Measurements from ENCODE around the gene KLHDC8A.
"Not testable (repeated sequence)": the region's sequence is repeated elsewhere in the genome, so short reads cannot be mapped to it uniquely, and the experiment has no call there.

KLHDC8A gene, protein sequence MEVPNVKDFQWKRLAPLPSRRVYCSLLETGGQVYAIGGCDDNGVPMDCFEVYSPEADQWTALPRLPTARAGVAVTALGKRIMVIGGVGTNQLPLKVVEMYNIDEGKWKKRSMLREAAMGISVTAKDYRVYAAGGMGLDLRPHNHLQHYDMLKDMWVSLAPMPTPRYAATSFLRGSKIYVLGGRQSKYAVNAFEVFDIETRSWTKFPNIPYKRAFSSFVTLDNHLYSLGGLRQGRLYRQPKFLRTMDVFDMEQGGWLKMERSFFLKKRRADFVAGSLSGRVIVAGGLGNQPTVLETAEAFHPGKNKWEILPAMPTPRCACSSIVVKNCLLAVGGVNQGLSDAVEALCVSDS
- 0 reads per million in 4 experiments for total RNA-seq

DNA sequence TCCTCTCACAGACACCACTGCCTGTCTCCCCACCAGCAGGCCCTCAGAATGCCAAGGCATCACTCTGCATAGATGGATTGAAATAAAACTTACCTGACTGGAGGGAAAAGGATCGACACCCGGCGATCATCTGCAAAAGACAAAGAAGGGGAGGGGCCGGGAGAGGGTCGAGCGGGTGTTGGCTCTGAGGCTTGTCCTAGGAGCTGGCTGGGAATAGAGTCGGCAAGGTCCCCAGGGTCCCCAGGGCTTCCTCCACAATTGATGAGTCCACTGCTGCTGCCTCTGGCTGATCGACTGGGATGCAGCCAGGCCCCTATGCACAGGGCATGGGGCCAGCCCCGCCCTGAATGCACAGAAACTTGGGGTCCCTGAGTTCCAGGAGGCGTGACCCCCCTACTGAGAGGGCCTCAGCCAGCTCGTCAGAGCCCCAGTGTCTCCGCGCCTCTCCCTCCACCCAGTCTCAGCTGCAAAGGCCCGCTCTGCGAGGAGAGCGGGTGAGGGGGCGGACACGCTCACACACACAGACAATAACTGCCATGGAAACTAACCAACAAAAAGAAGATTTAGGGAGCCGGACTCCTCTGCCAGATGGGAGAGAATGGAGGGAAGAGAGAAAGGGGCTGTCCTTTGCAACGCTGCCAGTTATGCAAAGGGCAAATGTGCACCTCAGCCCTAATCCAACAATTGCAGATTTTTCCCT is at the start of gene KLHDC8A:
TSS of gene KLHDC8A (minus strand) at position 483 of the 700 bp plus-strand sequence. CDS start 13,318 bp downstream, outside the sequence.
- DNase-seq: no peak

DNA sequence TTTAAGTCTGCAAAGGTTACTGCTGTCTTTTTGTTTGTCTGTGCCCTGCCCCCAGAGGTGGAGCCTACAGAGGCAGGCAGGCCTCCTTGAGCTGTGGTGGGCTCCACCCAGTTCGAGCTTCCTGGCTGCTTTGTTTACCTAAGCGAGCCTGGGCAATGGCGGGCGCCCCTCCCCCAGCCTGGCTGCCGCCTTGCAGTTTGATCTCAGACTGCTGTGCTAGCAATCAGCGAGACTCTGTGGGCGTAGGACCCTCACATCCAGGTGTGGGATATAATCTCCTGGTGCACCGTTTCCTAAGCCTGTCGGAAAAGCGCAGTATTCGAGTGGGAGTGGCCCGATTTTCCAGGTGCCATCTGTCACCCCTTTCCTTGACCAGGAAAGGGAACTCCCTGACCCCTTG is 49.5 kb upstream of the KLHDC8A start:
- DNase-seq: not testable (repeated sequence)

GRCh38 chr1:205404484-205404883 is 47.8 kb upstream of the KLHDC8A start:
- DNase-seq: not testable (repeated sequence)

DNA sequence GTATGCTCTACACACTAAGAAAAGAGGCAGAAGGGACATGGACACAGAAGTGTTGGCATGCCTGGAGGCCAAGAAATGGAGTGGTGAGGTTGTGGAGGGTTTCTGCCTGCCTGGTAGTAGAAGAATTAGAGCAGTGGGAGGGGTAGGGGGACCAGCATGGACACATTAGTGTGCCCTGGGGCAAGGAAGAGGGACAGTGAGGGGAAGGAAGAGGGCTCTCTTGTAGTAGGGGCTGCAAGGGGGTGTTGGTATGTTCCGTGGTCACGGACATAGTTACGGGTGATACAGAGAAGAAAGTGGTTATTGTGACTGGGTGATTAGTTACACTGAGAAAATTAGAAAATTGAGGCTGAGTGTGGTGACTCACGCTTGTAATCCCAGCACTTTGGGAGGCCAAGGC is 41.9 kb upstream of the KLHDC8A start:
- DNase-seq: no peak

DNA sequence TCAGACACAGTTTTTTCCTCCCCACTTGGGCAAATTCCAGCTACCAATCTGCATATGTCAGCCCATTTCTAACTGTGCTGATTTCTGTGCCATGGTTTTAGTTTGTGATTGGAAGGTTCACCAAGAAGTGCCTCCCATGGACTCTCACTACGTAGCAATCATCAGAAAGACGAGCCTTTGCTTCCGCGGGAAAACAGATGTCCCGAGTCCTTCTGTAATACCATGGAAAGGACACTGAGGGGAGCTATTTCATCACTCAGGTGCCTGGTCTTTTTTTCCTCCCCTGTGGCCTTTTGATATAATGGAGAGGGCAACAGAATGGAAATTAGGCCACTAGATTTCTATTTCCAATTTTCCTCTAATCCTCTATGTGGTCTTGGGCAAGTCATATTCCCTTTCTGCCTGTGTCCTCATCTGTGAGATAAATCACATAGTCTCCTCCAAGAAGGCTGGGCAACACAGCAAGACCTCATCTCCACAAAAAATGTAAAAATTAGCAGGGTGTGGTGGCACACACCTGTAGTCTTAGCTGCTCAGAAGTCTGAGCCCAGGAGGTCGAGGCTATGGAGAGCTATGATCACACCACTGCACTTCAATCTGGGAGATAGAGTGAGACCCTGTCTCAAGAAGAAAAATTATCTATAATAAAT is 40.4 kb upstream of the KLHDC8A start:
- no peak for DNase-seq

DNA sequence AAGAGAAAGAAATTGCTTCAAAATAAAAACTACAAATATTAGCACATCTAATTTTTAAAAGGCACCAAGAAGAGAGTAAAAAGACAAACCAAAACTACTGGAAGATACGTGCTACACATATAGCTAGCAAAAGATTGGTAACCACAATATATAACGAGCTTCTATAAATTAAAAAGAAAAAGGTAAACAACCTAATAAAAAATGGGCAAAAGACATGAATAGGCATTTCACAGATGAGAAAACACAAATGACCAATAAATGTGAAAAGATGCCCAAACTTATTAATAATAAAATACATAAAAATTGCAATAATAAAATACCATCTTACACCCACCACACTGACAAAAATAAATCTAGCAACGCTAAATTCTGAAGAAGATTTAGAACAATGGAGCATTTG is 38.9 kb upstream of the KLHDC8A start:
- no peak for DNase-seq

GRCh38 chr1:205392650-205393049 is 35.9 kb upstream of the KLHDC8A start:
- DNase-seq: no peak

- DNase-seq: no peak
These were observed 34.7 kb upstream of the KLHDC8A start for GRCh38 chr1:205391386-205391785.

GRCh38 chr1:205387845-205388244 is 31.1 kb upstream of the KLHDC8A start:
- DNase-seq: no peak

- not testable (repeated sequence) for DNase-seq
These were observed 26.3 kb upstream of the KLHDC8A start for GRCh38 chr1:205382990-205383389.

- no peak for DNase-seq
These were observed 25.8 kb upstream of the KLHDC8A start for GRCh38 chr1:205382561-205382960.

DNA sequence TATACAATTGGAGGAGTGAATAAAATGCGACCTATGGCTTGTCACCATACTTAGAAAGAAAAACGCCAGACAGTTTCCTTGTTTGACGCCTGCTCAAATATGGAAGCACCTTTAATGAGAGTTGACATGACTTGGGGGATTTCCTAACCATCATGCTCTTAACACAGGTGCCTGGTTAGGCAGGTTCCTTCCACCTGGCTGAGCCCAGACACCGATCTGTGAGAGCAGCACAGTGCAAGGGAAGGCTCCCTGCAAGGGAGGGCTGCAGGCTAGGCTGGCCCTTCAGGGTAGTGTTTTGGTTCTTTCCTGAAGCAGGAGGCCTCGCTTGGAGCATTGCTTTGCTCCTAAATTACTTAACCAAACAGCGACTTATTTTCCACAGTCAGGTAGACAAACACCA is 24.6 kb upstream of the KLHDC8A start:
- no peak for DNase-seq

- DNase-seq: no peak
These were observed 24.2 kb upstream of the KLHDC8A start for GRCh38 chr1:205380882-205381281.

GRCh38 chr1:205379056-205379455 is 22.3 kb upstream of the KLHDC8A start:
- DNase-seq: no peak

GRCh38 chr1:205377355-205377754 is 20.6 kb upstream of the KLHDC8A start:
- no peak for DNase-seq

- no peak for DNase-seq
These were observed 20.0 kb upstream of the KLHDC8A start for GRCh38 chr1:205376739-205377138.

DNA sequence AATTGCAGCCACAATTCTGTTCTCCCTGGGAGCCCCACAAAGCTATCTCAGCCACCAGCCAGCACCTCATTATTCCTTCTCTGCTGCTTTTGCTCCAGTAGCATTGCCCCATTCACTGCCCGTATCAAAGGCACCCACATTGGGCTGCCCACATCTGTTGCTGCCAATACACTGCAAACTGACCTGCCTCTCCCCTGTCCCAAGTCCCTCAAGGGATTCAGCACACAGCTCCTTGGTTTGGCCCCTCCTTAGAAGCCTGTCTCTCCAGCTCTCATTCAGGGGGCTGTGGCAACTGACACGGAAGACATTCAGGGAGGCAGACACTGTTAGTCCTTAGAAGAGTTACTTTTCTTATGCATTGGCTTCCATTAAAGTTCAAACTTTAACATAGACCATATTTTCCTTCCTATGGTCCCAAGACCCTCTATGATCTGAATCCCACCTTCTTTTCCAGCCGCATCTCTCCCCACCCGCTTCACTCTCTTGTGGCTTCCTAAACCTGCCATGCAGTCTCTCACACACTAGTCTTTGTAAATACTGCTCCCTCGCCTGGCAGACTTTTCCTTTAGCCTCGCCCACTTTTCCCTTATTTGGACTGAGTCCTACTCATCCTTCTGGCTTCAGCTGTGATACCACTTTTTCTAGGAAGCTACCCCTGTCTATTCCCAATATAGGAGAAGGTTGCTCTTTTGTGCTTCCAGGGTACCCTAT is 19.3 kb upstream of the KLHDC8A start:
- no peak for DNase-seq

GRCh38 chr1:205374210-205375078 is 17.7 kb upstream of the KLHDC8A start:
- DNase-seq: no peak

DNA sequence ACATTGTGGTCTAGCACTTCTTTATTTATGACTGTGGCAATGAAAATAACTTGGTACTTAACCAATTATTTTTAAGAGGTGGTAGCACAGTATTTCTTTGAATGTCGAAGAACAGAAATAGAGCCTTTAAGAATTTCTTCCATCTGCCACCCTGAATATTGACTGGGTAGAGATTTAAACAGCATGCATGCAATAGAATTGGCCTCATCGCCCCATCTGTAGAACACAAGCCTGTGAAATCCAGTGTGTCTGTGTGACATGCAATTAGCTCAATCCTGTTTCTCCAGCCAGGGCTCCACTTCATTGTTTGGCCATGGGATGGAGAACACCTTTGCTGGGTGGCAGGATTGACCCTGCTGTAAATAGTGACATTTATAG is 17.1 kb upstream of the KLHDC8A start:
- DNase-seq: no peak

DNA sequence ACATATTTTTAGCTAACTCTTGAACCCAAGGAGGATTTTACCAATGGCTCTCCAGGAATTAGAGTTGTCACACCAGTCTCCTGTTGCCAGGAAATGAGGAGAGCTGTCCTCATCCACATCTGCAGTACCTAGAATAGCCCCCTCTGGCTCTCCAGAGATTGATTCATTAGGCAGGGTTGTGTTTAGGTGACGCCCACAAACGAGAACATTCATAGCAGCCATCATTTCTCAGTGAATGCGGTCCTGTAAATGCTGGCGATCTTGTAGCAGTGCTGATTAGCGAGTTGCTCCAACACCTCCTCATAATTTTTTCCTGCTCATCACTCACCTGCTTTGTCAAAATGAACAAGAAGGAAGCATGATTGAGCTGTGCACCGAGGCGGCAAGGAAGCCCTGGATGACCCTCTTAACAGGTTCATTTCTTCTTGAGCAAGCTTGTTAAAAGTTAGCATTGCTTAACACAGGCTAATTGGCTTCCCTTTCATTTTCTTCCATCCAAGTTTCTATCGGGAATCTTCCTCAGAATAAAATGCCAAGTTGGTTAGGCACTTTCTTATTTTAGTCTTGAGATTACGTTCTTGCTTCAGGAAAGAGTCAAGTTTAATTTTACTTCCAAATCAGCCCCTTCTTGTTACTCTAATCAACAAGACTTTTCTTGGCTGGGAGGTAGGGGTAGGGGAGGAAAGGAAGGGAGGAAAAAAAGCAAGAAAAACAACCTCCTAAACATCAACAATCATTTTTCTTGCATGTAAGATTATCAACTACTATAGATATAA is 16.5 kb upstream of the KLHDC8A start:
- DNase-seq: no peak

All from effector CD8-positive, alpha-beta T cell (primary cell).